GM19351 (cell line): ENCODE results near the gene ALAS2.
"Not testable (repeated sequence)": the region's sequence is repeated elsewhere in the genome, so short reads cannot be mapped to it uniquely, and the experiment has no call there.

Experiments
- ATAC-seq: cut with Tn5 transposase; IDR thresholded peaks from one replicate; pipeline ENCODE4 v1.9.1; 2021; ENCODE audit warnings: mild to moderate bottlenecking, moderate library complexity; ENCODE audit not compliant: unreplicated experiment

The ALAS2 gene

DNA sequence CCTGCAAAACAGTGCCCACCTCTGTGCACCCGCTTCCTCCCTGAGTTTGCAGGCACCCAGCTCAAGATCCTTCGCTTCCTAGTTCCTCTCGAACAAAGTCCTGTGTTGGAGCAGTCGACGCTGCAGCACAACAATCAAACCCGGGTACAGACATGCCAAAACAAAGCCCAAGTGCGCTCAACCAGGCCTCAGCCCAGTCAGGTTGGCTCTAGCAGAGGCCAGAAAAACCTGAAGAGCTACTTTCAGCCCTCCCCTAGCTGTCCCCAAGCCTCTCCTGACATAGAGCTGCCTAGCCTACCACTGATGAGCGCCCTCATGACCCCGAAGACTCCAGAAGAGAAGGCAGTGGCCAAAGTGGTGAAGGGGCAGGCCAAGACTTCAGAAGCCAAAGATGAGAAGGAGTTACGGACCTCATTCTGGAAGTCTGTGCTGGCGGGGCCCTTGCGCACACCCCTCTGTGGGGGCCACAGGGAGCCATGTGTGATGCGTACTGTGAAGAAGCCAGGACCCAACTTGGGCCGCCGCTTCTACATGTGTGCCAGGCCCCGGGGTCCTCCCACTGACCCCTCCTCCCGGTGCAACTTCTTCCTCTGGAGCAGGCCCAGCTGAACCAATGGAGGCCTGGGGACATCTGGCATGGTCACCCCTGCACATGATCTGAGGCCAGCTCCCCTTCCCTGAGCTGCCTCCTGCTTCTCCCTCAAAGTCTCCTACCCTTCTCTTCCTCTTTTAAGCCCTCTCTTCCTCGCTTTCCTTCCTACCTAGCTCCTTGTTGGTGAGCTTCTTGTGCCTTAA is 23.8 kb downstream of the ALAS2 start:
- ATAC-seq: no peak

DNA sequence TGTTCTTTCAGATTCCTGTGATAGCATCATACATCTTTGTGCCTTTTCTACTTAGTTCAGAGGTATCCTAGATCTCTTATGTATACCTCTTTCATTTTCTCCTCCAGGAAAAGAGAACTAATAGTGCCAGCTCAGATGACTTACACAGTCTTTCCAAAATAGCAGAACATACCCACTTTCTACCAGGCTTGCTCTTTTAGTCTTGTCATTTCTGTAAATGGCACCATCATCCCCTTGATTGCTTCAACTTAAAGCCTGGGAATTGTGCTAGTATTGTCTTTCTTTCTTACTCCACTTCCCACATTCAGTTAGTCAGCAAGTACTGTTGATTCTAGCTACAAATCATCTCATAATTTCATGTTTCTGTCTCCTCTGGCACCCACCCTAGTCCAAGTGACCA is 25.5 kb downstream of the ALAS2 start:
- no peak for ATAC-seq

DNA sequence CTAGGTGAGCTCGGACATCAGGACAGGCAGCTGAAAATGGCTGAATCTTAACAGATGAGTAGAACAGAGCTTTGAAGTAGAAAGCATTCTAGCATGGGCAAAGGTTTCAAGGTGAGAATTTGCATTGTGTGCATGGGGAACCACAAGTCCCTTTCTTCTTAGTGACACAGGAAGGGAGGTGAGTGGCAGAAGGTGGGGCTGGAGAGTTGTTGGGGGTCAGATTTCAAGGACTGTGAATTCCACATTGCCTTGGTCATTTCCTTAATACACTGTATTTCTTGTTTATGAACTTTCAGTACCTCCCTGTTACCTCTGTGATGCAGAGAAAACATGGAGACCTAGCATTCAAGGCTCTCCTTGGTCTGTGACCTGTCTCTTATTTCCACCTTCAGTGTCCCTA is 26.5 kb downstream of the ALAS2 start:
- no peak for ATAC-seq

DNA sequence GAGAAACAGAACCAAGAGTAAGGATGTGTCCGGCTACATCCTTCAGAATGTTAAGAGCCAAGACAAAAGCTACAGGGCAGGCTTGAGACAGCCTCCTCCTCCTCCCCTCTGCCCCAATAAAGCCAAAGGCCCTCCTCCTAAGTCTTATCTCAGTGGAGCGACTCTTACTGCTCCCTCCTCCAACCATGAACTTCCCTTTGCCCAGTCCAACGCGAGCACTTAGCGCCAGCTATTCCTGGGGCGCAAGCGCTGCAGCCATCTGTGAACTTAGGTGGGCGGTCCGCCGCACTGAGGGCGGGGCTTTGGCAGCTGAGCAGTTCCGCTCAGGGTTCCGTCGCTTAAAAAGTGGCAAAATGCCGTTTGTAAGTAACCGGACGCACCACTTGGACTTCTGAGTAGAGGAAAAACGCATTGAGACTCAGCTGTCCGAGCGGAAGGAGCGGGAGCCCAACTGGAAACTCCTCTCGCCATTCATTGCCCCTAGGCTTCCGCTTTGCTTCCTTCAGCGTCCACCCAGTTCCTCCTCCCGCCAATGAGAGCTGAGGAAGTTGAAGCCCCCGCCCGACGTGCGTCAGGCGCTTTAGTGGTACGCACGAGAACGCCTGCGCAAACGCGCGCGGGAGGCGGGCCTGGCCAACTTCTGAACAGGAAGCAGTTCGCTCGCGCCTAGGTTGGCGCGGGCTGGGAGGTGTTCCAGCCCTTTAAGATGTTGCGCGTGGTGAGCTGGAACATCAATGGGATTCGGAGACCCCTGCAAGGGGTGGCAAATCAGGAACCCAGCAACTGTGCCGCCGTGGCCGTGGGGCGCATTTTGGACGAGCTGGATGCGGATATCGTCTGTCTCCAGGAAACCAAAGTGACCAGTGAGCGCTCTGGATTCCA is 30.8 kb downstream of the ALAS2 start, which contains the start of gene APEX2:
Gene APEX2, plus strand, starts transcription at position 647 of the 882 bp plus-strand sequence. Its CDS starts 60 bp downstream, at position 707.
- peak; percentile 92 for ATAC-seq

DNA sequence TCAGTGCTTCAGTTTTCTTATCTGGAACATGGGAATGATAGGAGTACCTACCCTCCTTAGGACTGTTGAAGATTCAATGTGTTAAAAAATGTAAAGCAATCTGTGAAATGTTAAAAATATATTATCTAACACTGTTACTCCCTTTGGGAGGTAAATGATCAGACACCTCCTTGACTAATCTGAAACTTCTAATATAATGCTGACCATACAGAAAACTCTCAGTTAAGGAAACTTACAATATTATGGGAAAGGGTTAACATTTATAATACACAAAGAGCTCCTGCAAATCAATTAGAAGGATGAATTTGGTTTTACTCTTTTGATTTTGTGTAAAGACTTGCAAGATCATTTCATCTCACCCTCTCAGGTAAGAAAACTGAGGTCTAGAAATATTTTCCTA is 35.2 kb downstream of the ALAS2 start:
- ATAC-seq: no peak

DNA sequence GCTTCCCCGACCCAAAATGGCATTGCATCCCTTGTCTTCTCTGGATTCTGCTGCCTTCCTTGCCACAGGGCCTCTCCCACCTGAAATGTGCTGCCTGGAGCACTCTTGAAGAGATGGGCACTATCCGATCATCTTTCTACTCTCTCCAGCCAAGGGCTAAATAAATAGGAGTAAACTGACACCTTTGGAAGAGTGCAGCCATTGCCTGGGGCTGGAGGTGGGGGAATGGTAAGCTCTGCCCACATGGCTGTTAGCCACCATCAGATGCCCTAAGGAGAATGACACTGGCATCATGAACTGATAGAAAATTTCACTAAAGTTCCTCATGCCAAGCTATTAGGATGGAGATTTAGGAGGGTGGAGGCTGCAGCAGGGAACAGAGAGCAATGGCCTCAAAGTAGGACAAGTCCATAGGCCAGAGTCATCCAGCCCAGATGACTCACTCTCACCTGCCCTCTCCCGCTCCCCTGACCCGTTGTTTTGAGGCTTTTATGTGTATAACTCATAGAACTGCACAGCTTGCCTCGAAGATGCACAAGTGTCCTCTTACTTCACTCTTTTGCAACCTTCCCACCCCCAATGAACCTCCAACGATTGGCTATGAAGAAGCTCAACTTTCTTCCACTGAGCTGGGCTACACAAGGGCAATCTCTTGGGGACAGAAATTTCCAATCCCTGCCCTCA is 36.0 kb downstream of the ALAS2 start:
- ATAC-seq: no peak

DNA sequence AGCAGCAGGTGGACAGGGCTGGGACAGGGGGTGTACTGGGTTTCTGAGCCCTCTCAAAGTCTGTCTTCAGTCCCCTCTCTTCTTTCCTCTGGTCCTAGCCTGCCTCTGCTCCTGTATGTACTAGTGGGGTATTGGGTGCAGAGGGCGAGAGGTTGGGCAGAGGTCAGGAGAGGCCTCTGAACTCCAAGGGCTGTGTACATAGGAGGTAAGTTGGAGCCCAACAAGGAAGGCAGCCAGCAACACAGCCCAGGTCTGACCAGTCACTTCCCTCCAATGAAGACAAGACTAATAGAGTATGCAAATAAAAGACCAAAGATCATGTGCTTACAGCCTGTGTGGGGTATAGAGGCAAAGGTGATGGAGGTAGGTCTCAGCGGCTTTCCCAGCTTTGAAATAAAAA is 36.7 kb downstream of the ALAS2 start, which contains the start of gene PFKFB1:
Gene PFKFB1, minus strand, starts transcription at position 90 of the 400 bp plus-strand sequence. CDS start 181 bp downstream, outside the sequence.
- ATAC-seq: no peak

DNA sequence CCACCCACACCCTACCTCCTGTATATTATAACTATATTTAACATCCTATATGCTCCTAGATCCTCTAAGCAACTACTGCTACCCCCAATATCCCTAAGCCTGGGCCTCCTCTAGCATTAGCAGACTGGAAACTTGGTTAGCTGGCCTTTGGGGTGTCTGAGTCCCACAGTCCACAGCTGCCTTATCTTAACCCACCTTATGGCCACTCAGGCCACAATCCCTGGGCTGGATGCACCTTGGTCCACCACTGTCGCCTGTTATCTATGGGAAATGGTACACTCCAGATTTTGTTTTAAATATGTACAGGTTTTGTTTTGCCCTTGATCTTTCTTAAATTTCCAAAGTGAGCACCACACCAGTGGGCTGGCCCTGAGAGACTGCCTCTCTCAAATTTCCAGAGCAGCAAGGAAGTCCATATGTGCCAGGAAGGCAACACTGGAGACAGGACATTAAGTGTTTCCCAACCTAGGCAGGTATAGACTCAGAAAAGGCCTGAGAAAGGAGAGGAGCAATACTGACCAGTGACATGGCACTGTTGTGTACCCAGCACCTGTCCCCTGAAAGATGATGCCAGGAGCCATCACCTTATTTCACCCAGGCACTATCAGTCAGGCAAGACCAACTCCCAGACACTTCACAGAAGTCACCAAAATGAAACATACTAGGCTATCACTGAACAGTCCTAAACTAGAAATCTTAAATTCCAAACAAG is 37.7 kb downstream of the ALAS2 start:
- no peak for ATAC-seq

DNA sequence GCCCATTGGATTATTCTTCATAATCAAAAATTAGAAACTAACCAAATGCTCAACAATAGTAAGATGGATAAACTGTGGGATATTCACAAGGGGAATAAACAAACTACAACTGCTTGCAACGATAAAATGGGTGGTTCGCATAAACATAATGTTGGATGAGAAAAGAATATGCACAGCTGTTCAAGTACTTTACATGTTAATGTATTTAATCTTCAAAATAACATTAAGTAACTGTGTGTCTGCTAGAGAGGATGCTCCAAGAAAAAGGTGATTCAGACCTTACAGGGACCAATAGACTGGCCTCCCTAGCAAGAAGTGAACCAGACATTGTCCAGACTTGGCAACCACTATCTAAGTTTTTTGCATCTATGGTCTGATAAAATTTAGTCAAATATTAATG is 39.1 kb downstream of the ALAS2 start:
- ATAC-seq: no peak

DNA sequence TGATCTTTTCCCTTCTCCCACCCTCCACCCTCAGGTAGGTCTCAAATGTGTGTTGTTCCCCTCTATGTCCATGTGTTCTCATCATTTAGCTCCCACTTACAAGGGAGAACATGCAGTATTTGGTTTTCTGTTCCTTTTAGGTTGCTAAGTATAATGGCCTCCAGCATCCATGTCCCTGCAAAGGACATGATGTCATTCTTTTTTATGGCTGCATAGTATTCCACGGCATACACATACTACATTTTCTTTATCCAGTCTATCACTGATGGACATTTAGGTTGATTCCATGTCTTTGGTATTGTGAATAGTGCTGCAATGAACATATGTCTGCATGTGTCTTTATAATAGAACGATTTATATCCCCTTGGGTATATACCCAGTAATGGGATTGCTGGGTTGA is 47.5 kb downstream of the ALAS2 start:
- not testable (repeated sequence) for ATAC-seq

DNA sequence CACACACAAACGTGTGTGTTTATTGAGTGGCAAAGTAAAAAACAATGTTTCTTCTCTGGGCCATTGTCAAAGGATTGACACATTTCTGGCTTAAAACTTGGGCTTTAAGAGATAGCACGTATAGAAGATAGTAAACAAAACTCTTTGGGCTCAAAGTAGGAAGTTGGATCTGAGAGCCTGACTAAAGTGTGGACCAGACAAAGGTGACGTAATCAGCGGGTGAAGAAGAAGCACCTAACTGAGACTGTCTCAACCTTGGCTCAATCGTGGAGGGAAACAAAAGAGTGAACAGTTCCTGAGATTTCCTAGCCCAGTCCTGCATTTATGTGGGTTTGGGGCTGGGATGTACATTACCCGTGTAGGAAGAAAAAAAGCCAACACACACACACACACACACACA is 50.4 kb downstream of the ALAS2 start:
- no peak for ATAC-seq

DNA sequence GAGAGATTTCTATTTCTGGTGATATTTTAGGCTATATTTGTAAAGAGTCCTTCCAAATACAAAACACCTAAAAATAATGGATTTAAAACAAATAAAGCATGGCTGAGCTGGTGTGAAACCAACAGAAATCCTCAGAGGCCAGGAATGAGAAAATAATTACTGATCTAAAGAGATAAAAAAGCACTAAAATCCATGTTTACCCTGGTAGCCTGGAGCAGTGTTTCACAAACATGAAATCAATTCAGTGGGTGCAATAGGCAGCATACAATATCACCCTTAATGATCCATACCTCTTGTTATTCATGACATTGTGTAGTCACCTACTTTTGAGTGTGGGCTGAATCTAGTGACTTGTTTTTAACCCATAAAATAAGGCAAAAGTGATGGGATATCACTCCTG is 51.3 kb downstream of the ALAS2 start:
- ATAC-seq: no peak

DNA sequence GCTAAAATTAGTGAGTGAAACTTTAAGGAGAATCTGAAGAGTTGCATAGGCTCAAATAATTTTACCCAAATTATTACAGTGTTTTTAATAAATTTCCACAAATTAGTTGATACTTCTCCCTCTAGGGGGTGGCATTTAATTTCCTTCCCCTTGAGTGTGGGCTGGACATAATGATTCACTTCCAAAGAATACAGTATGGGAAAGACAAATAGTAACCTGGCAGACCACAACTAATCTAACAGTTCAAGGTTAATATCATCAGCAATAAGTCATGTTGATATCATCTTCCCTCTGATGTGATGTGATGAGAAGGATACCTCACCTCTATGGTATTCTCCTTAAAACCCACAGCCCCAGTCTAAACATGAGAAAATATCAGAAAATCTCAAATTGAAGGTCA is 52.3 kb downstream of the ALAS2 start:
- no peak for ATAC-seq

DNA sequence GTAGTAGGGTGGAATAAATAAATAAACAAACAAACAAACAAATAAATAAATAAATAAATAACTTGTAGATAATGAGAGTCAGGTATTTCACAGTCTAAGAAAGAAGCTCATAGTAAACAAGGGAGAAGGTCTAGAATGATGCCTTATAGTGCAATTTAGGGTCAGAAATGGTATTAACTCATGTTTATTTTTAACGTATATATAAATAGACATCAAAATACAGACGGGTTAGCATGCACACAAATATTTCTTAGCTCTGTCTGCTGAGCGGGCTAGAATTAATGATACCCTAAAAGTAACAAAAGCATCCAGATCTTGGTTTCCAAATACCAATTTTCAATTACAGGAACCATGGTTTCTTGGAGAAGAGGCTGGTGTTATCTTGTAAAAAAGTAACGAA is 53.4 kb downstream of the ALAS2 start:
- no peak for ATAC-seq

DNA sequence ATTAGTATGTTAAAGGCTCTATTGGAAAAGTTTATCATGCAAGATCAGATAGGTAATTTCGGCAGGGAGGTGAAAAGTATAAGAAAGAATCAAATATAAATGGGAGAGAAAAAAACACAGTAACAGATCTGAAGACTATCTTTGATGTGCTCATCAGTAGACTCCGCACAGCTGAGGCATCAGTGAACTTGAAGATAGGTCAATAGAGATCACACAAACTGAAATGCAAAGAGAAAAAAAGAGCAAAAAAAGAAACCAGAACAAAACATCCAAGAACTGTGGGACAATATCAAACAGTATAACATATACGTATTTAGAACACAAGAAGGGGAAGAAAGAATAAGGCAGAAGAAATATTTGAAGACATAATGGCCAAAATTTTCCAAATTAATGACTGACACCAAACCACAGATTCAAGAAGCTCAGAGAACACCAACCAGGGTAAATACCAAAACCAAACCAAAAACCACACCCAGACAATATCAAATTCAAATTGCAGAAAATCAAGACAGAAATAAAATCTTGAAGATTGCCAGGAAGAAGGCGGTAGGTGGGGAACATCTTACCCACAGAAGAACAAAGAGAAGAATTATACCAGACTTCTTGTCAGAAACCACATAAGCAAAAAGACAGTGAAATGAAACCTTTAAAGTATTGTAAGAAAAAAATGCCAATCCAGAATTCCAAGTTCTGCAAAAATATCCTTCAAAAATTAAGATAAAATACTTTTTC is 65.8 kb downstream of the ALAS2 start:
- ATAC-seq: no peak

DNA sequence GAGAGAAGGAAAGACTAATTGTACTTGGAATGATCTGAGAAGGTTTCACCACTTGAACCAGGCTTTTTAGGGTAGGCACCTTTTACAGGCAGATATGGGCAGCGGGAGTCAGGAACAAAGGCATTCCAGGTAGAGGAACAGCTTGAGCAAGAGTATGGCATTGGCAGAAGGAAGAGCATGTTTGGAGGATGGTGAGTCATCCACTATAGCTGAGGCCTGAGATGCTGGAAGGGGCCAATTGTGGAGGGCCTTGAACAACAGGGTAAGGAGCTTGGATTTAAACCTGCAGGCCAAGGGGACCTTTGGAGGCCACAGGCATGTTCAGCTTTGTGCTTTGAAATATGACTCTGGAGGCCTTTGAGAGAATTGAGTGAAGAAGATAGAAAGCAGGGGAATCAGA is 69.0 kb downstream of the ALAS2 start:
- ATAC-seq: no peak
